Loucy (cell line): ENCODE data around the gene MBNL3.

Experiments used
- EZH2phosphoT487 ChIP-seq: fragments of 200-600 bp; IDR thresholded peaks from 2 replicates; pipeline ENCODE4 v1.6.1; 2018; ENCODE audit warnings: antibody characterized with exemption, mild to moderate bottlenecking, moderate library complexity, borderline replicate concordance
- TF ChIP-seq, protein P1 (sequence below): fragments of 200-600 bp; sonication (generic); conservative IDR thresholded peaks from 2 replicates; pipeline ENCODE4 v1.5.1; 2014; ENCODE audit warnings: mild to moderate bottlenecking, antibody characterized with exemption, low read length

DNA sequence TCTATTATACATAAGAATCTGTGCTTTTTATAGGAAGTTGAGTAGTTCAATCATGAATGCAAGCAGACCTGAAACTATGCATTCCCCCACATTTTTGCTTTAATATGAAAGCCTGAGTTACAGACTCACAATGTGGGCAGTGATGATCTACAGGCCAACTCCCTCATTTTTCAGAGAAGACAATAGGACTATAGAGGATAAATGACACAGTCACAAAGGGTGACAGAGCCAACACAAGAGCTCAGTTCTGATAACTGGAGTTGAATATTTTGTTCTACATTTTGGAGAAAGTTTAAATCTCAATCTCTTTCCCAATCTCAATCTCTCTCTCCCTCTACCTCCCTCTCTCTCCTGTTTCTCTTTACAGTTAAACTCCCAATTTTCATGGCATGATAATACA, 27.0 kb downstream of the MBNL3 start:
- TF ChIP-seq, protein P1, sequence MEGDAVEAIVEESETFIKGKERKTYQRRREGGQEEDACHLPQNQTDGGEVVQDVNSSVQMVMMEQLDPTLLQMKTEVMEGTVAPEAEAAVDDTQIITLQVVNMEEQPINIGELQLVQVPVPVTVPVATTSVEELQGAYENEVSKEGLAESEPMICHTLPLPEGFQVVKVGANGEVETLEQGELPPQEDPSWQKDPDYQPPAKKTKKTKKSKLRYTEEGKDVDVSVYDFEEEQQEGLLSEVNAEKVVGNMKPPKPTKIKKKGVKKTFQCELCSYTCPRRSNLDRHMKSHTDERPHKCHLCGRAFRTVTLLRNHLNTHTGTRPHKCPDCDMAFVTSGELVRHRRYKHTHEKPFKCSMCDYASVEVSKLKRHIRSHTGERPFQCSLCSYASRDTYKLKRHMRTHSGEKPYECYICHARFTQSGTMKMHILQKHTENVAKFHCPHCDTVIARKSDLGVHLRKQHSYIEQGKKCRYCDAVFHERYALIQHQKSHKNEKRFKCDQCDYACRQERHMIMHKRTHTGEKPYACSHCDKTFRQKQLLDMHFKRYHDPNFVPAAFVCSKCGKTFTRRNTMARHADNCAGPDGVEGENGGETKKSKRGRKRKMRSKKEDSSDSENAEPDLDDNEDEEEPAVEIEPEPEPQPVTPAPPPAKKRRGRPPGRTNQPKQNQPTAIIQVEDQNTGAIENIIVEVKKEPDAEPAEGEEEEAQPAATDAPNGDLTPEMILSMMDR = no peak
- TF ChIP-seq EZH2phosphoT487 = no peak
